22Rv1 (cell line): Measurements from ENCODE around the gene CA10.

ENCODE experiments used
- CTCF ChIP-seq: fragments of 450-650 bp; IDR thresholded peaks from 2 replicates; pipeline ENCODE4 v1.5.1; 2017; ENCODE audit warnings: mild to moderate bottlenecking
- ZFX ChIP-seq: fragments of 450-650 bp; IDR thresholded peaks from 2 replicates; pipeline ENCODE4 v1.6.1; 2017; ENCODE audit warnings: antibody characterized with exemption, borderline replicate concordance

GRCh38 chr17:51676691-51677487, 481.6 kb downstream of the CA10 start:
- TF ChIP-seq ZFX (no peak), CTCF (no peak)
